HG03108 (cell line): ENCODE results near the gene TPSD1.
"Not testable (repeated sequence)": the region's sequence is repeated elsewhere in the genome, so short reads cannot be mapped to it uniquely, and the experiment has no call there.

Experiments used
- ATAC-seq: cut with Tn5 transposase; IDR thresholded peaks from one replicate; pipeline ENCODE4 v1.9.1; 2021; ENCODE audit warnings: moderate library complexity; ENCODE audit not compliant: unreplicated experiment

Gene TPSD1

DNA sequence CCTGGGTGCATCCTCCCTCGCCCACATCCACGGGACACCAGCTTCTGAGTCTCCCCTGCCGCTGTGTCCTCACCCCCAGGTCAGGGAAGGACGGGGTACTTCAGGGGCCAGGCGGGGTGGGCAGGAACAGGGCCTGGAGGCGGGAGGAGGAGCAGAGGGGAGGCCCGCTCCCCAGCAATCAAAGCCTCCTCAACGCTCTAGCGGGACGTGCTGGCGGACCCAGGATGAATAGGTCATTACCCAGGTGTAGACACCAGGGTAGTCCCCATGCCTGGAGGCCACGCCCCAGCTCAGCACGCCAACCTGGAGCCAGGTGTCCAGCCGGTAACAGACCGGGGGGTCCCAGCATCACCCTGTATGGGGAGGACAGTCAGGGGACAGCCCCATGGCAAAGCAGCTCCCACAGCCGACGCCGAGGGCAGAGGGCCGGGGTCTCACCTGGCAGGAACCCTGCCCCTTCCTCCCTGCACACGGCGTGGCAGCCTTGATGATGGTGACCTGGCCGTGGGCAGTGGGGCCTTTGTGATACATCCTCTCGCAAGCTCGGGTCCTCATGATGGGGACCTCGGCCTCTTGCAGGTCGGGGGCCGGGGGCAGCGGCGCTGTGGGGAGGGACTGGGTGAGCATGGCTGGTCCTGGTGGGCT lies 24.2 kb downstream of the TPSD1 start:
- ATAC-seq = no peak

- ATAC-seq = no peak
These were observed 24.9 kb downstream of the TPSD1 start for GRCh38 chr16:1280783-1281182.

DNA sequence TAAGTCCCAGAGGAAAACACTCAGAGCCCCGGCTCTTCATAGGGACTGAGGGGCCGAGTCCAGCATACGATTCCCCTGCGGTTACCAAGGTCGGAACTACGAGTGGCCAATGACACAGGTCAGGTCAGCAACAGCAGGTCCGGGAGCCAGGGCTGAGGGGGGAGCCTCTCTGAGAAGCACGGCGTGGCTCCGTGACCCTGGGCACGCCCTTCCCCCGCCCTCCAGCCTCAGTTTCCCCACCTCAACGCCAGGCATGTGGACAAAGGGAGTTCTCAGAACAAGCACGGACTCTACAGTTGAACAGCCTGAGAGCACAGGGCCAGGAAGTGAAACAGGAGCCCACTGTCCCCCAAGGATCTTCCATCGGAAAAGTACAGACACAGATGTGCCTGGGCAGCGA lies 25.6 kb downstream of the TPSD1 start:
- ATAC-seq = no peak

- no peak for ATAC-seq
These were observed 26.6 kb downstream of the TPSD1 start for GRCh38 chr16:1282324-1282973.

DNA sequence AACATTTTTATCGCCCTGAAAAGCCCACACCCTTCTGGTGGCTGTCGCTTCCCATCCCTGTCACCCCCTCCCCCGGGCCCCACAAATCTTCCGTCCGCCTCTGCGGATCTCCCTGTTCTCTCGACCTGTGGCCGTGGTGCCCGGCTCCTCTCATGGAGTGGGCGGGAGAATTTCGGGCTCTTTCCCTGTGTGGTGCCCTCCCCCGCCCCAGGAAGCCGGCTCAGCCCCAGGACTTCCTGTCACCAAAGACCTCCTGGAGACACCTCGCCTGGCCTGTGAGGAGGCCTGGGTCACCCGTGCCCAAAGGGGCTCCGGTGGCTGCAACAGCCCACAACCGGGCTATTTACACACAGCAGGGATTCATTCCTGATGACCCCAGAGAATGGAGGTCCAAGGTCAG lies 27.4 kb downstream of the TPSD1 start:
- no peak for ATAC-seq

DNA sequence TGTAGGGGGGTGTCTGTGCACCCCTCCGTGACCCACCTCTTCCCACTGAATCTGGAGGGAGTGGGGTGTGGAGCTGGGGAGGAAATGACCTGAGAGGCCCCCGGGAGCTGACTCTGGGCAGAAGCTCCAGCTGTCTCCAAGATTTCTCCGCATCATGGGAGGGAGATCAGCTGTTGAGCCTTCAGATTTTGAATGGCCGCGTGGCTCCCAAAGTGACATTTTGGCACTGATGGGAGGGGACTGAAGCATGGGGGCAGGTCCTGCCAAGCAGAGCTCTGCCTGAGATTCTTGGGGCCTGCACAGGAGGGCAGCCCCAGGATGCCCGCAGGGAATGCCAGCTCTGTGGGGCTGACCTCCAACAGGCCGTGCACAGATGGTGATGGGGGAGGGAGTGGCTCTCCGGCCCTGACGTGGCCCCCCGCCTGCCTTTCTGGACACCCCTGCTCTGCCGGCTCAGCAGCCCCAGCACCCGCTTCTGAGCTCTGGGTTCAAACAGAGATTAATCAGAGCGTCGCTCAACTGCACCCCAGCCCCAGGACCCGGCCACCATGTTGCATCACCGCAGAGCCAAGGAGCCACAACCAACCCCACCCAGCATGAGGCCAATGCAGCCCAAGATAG lies 28.2 kb downstream of the TPSD1 start:
- ATAC-seq = no peak

DNA sequence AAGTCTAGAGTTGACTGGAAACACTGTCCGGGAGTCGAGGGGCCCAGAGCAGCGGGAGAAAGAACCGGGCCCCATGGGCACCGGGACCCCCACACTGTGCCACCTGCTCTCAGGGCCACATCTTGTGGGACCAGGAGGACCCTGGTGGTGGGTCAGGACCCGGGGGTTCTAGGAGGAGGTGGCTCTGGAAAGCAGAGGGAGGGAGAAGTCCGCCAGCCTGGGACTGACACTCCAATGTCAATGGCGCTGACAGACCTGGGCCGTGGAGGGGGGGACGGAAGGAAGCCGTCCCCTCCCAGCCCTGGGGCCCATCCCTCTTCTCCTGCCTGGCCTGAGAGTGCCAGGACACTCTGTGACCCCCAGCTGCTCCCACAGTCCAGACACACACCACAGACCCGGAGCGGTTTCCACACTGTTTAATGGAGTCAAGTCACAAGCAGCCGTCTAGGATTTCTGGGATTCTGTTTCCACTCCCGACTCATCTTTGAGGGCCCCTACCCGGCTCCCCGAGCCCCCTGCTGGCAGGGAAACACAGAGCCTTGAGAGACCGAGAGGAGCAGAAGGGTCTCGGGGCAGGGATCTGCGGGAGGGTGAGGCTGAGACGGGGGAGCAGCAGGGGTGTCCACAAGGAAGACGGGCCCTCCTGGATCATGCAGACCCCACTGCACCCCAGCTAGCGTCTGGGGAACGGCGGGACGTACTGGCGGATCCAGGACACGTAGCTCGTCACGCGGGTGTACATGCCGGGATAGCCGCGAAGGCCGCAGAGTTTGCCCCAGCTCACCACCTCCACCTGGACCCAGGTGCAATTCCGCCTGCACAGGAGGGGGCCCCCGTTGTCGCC lies 30.0 kb downstream of the TPSD1 start:
- ATAC-seq = no peak

- no peak for ATAC-seq
These were observed 30.7 kb downstream of the TPSD1 start for GRCh38 chr16:1286513-1287094.

GRCh38 chr16:1287982-1288670 lies 32.3 kb downstream of the TPSD1 start:
- ATAC-seq = no peak

GRCh38 chr16:1288813-1289476 lies 33.1 kb downstream of the TPSD1 start:
- no peak for ATAC-seq

- no peak for ATAC-seq
These were observed 33.6 kb downstream of the TPSD1 start for GRCh38 chr16:1289477-1289866.

DNA sequence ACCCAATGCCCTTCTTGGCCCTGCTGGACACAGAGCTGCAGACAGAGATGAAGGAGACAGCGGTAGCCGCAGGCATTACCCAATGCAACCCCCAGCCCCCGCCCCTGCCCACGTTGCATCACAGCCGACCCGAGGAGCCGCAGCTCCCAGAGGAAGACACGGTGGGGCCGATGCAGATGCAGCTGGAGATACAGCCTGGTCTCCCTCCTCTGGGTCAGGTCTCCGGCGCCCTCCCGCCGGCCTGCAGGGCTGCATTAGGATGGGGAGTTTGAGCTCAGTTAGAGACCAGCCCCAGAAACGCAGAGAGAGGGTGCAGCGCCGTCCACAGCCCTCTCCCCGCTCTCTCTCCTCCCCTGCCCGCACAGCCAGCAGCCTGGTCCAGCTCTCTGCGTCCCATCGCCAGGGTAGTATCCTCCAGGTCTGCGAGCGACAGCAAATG lies 34.2 kb downstream of the TPSD1 start:
- no peak for ATAC-seq

DNA sequence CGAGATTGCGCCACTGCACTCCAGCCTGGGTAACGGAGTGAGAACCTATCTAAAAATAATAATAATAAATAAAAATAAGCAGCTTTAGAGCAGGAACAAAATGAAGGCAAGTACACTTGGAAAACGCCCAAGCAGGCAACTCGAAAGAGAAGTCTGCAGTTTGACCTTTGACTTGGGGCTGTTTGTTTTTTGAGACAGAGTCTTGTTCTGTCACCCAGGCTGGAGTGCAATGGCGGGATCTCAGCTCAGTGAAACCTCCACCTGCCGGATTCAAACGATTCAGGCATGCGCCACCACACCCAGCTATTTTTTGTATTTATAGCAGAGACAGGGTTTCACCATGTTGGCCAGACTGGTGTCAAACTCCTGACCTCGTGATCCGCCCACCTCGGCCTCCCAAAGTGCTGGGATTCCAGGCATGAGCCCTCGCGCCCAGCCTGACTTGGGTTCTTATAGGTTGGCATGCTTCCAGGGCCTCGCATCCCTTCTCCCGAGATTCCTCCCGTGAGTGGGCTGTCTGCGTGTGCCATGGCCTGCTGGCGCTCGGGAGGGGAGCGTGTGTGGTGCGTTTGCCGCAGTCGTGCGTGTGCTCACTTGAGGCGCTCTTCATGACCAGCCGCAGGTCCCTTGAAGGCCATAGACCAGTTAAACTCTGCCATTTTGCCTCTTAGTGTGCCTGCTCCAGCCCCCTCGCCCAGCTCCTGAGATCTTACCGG lies 35.1 kb downstream of the TPSD1 start:
- no peak for ATAC-seq

DNA sequence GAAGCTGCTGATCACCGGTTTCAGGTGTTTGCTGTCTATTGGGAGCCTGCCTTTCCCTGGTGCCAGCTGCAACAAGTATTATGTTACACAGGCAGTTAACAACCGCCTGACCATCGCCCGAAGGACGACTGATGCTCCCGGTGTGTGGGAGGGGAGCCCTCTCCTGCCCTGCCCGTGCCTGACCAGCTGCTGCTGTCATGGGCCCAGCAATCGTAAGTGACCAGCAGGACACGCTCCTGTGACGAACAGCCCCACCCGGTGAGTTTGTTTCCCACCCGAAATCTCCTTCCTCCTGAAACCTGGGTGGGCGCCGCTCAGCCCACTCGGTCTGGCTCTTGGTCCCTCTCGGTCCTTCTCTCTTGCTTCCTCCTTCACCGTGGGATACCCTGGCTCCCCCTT lies 35.7 kb downstream of the TPSD1 start:
- no peak for ATAC-seq

GRCh38 chr16:1292208-1292607 lies 36.3 kb downstream of the TPSD1 start:
- not testable (repeated sequence) for ATAC-seq

DNA sequence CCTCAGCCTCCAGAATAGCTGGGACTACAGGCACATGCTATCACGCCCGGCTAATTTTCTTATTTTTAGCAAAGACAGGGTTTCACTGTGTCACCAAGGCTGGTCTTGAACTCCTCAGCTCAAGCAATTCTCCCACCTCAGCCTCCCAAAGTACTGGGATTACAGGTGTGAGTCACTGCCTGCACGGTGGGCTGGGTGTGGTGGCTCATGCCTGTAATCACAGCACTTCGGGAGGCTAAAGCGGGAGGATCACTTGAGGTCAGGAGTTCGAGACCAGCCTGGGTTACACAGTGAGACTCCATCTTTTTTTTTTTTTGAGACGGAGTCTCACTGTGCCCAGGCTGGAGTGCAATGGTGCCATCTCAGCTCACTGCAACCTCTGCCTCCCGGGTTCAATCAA lies 36.9 kb downstream of the TPSD1 start:
- not testable (repeated sequence) for ATAC-seq

GRCh38 chr16:1293921-1294656 lies 38.2 kb downstream of the TPSD1 start:
- ATAC-seq = no peak

- ATAC-seq = no peak
These were observed 39.6 kb downstream of the TPSD1 start for GRCh38 chr16:1295465-1295864.

DNA sequence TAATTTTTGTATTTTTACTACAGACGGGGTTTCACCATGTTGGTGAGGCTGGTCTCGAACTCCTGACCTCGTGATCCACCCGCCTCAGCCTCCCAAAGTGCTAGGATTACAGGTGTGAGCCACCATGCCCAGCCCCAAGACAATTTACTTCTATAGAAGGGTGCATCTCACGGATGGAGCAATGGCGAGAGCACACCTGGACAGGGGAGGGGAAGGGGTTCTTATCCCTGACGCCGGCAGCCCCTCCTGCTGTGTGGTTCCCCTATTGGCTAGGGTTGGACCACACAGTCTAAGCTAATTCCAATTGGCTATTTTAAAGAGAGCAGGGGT lies 40.8 kb downstream of the TPSD1 start:
- not testable (repeated sequence) for ATAC-seq
